Raji (cell line): ENCODE results near the gene SAMM50.

Experiments
- POLR2A ChIP-seq: IDR thresholded peaks from 2 replicates; pipeline ENCODE4 v1.6.1; 2011; ENCODE audit warnings: low read depth, low read length, control low read depth; ENCODE audit not compliant: insufficient read depth

Gene SAMM50

GRCh38 chr22:43964314-43964857, 9.1 kb downstream of the SAMM50 start:
- TF ChIP-seq POLR2A, result no peak

GRCh38 chr22:43967069-43967468, 11.8 kb downstream of the SAMM50 start:
- no peak for TF ChIP-seq POLR2A

GRCh38 chr22:43968614-43969013, 13.4 kb downstream of the SAMM50 start:
- no peak for TF ChIP-seq POLR2A

- TF ChIP-seq POLR2A, result no peak
Observed at GRCh38 chr22:43969021-43969878, 14.0 kb downstream of the SAMM50 start.

GRCh38 chr22:43969989-43970755, 14.9 kb downstream of the SAMM50 start:
- no peak for TF ChIP-seq POLR2A

GRCh38 chr22:43971112-43971511, 15.9 kb downstream of the SAMM50 start:
- no peak for TF ChIP-seq POLR2A

GRCh38 chr22:43972931-43973462, 17.8 kb downstream of the SAMM50 start:
- no peak for TF ChIP-seq POLR2A

GRCh38 chr22:43974028-43974545, 18.8 kb downstream of the SAMM50 start:
- TF ChIP-seq POLR2A, result no peak

GRCh38 chr22:43975041-43975440, 19.8 kb downstream of the SAMM50 start:
- no peak for TF ChIP-seq POLR2A

- TF ChIP-seq POLR2A, result no peak
Observed at GRCh38 chr22:43976861-43977795, 21.9 kb downstream of the SAMM50 start.

- TF ChIP-seq POLR2A, result no peak
Observed at GRCh38 chr22:43978558-43978957, 23.3 kb downstream of the SAMM50 start.

- TF ChIP-seq POLR2A, result no peak
Observed at GRCh38 chr22:43980579-43980978, 25.3 kb downstream of the SAMM50 start.

- TF ChIP-seq POLR2A, result no peak
Observed at GRCh38 chr22:43980996-43981395, 25.8 kb downstream of the SAMM50 start.

- TF ChIP-seq POLR2A, result no peak
Observed at GRCh38 chr22:43983808-43984207, 28.6 kb downstream of the SAMM50 start.
